OCI-LY3 (cell line): Measurements from ENCODE around the gene RAMP1.

Experiments
- H2AFZ ChIP-seq: fragments of 200-600, 300-600 bp; shearing (Covaris generic); 2 replicates; pipeline ENCODE4 v1.6.0; 2014; ENCODE audit warnings: antibody characterized with exemption, low read depth, low read length
- H3K27ac ChIP-seq: fragments of 200-600, 300-600 bp; sonication (generic); 2 replicates; pipeline ENCODE4 v1.5.1; 2014; ENCODE audit warnings: mild to moderate bottlenecking, low read length, moderate library complexity, mixed read lengths
- H3K27me3 ChIP-seq: fragments of 200-600, 300-600 bp; sonication (generic); 2 replicates; pipeline ENCODE4 v1.6.1; 2014; ENCODE audit warnings: low read depth, low read length, mixed read lengths
- H3K36me3 ChIP-seq: fragments of 200-600, 300-600 bp; sonication (generic); replicated peaks from 2 replicates; pipeline ENCODE3; 2014; ENCODE audit warnings: low read depth, low read length, mixed read lengths
- H3K4me1 ChIP-seq: fragments of 300-600, 200-600 bp; sonication (generic); 2 replicates; pipeline ENCODE4 v1.6.1; 2014; ENCODE audit warnings: low read length, mixed read lengths
- H3K4me2 ChIP-seq: fragments of 200-600, 300-600 bp; sonication (generic); 2 replicates; pipeline ENCODE4 v1.6.1; 2014; ENCODE audit warnings: low read length, mixed read lengths
- H3K4me3 ChIP-seq: fragments of 300-600, 200-600 bp; sonication (generic); 2 replicates; pipeline ENCODE4 v1.5.1; 2014; ENCODE audit warnings: antibody characterized with exemption, mild to moderate bottlenecking, low read length, moderate library complexity
- H3K79me2 ChIP-seq: fragments of 300-600, 200-600 bp; shearing (Covaris generic); 2 replicates; pipeline ENCODE4 v1.6.1; 2014; ENCODE audit warnings: mild to moderate bottlenecking, low read length, mixed read lengths
- H3K9ac ChIP-seq: fragments of 300-600, 200-600 bp; shearing (Covaris generic); 2 replicates; pipeline ENCODE4 v1.6.0; 2014; ENCODE audit warnings: mild to moderate bottlenecking, low read length, moderate library complexity
- H3K9me3 ChIP-seq: fragments of 200-600, 300-600 bp; shearing (Covaris generic); 2 replicates; pipeline ENCODE4 v1.6.1; 2014; ENCODE audit warnings: low read length, mixed read lengths; ENCODE audit not compliant: insufficient read depth
- H4K20me1 ChIP-seq: fragments of 200-600, 300-600 bp; sonication (generic); 2 replicates; pipeline ENCODE4 v1.6.1; 2016; ENCODE audit warnings: low read length, mixed read lengths; ENCODE audit not compliant: insufficient read depth
- EZH2phosphoT487 ChIP-seq: fragments of 200-600 bp; shearing (Covaris generic); IDR thresholded peaks from 2 replicates; pipeline ENCODE4 v1.6.1; 2018; ENCODE audit warnings: antibody characterized with exemption, mixed run types, low read depth
- TF ChIP-seq, protein P1 (sequence below): fragments of 200-600, 300-600 bp; sonication (generic); IDR thresholded peaks from 2 replicates; pipeline ENCODE4 v1.5.1; 2014; ENCODE audit warnings: antibody characterized with exemption, low read length, low read depth

The RAMP1 gene

DNA sequence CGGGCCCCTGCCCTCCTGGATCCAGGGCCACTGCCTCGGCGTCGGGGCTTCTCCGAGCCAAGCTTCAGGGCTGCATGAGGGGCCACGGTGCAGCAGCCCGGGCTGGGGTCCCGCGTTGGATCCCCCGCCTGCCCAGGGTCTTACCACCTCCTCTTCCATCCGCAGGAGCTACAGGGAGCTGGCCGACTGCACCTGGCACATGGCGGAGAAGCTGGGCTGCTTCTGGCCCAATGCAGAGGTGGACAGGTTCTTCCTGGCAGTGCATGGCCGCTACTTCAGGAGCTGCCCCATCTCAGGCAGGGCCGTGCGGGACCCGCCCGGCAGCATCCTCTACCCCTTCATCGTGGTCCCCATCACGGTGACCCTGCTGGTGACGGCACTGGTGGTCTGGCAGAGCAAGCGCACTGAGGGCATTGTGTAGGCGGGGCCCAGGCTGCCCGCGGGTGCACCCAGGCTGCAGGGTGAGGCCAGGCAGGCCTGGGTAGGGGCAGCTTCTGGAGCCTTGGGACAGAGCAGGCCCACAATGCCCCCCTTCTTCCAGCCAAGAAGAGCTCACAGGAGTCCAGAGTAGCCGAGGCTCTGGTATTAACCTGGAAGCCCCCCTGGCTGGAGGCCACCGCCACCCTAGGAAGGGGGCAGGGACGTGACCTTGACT is 52.1 kb downstream of the RAMP1 start:
- no peak overlapping the region for H2AFZ ChIP-seq
- H3K9ac ChIP-seq = no peak overlapping the region
- no peak overlapping the region for H3K4me2 ChIP-seq
- H3K79me2 ChIP-seq = no peaks in the 10 kb centered on the region
- H3K4me1 ChIP-seq = no peaks in the 10 kb centered on the region
- no peak overlapping the region for H3K27ac ChIP-seq
- H3K9me3 ChIP-seq = no peaks in the 10 kb centered on the region
- no peaks in the 10 kb centered on the region for H3K27me3 ChIP-seq
- H3K36me3 ChIP-seq = no peaks in the 10 kb centered on the region
- TF ChIP-seq, protein P1, sequence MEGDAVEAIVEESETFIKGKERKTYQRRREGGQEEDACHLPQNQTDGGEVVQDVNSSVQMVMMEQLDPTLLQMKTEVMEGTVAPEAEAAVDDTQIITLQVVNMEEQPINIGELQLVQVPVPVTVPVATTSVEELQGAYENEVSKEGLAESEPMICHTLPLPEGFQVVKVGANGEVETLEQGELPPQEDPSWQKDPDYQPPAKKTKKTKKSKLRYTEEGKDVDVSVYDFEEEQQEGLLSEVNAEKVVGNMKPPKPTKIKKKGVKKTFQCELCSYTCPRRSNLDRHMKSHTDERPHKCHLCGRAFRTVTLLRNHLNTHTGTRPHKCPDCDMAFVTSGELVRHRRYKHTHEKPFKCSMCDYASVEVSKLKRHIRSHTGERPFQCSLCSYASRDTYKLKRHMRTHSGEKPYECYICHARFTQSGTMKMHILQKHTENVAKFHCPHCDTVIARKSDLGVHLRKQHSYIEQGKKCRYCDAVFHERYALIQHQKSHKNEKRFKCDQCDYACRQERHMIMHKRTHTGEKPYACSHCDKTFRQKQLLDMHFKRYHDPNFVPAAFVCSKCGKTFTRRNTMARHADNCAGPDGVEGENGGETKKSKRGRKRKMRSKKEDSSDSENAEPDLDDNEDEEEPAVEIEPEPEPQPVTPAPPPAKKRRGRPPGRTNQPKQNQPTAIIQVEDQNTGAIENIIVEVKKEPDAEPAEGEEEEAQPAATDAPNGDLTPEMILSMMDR = no peak
- no peak for TF ChIP-seq EZH2phosphoT487
- H4K20me1 ChIP-seq = no peaks in the 10 kb centered on the region
- H3K4me3 ChIP-seq = no peak overlapping the region

DNA sequence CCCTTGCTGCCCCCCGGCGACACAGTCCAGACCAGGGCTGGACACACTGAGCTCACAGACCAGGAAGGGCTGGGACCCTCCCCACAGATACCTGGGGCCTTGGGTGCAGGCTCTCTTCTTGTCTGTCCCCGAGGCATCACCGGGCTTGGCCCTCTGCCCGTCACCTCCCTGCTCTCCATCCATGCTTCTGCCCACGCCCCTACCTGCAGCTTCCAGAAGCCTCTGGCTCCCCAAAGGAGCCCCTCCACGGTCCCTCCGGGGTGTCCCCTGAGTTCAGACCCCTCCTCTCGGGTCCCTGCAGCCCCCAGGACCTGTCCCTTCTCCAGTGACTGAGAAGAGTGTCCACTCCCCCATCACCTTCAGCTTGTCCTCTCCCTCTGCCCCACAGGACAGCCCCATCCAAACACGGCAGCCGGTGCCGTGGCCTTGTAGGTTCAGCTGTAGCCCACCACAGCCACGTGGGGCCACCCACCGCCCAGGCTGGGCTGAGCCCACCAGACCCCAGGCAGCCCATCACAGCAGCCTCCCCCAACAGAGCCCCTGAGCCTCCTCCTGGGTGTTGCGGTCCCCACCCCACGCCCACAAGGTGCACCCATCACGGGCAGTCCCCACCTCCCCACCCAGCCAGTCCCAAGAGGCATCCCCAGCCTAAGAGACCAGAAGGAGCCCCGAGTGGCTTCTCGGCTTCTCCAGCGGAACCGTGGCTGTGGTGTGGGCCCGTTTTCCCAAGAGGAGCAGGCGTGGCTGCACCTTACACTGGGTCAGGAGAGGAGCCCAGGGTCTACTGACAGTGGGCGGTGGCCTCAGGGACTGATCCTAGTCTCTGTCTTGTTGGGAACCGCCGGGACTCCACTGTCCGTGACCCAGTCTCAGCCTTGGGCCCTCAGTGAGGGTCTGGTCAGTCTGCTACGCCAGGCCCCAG is 53.1 kb downstream of the RAMP1 start:
- Histone ChIP-seq H3K27me3 (no peaks in the 10 kb centered on the region), H3K4me3 (no peak overlapping the region), H3K4me1 (no peaks in the 10 kb centered on the region), H3K9ac (no peak overlapping the region), H3K79me2 (no peaks in the 10 kb centered on the region), H3K4me2 (no peak overlapping the region), H4K20me1 (no peaks in the 10 kb centered on the region), H2AFZ (no peak overlapping the region), H3K9me3 (no peaks in the 10 kb centered on the region), H3K27ac (no peak overlapping the region), H3K36me3 (no peaks in the 10 kb centered on the region)
- TF ChIP-seq EZH2phosphoT487 = no peak
- TF ChIP-seq, protein P1 = no peak

DNA sequence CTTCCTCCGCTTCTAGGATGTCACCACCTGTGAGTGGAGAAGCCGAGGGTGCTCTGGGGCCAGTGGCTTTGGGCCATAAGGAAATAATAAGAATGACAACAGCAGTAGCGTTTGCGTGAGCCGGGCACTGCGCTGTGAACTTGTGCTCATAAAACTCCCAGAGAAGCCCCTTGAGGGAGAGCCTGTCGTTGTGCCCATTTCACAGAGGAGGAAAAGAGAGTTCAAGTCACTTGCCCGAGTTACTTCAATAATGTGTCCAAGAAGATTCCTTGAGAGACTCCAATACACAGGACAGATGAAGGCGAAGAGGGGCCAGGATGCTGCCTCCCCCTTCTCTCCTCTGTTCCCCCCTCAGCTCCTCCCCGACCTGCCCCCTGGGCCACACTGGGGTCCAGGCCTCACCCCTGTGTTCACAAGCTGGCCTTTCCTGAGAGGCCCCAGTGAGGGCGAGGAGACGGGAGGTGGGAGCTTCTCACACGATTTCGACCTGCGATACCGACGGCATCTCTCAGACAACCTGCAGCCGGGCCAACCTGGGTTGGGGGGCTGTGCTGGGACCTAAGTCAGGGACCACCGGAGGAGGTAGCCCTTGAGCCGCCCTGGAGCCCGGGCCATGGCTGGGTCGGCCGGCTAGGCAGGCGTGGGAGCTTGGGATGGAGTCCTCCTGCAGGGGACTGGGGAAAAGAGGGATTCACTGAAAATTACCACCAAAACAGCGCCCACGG is 53.9 kb downstream of the RAMP1 start:
- Histone ChIP-seq H3K27me3 (no peaks in the 10 kb centered on the region), H3K36me3 (no peaks in the 10 kb centered on the region), H3K9ac (no peak overlapping the region), H3K27ac (no peak overlapping the region), H3K9me3 (no peaks in the 10 kb centered on the region), H3K4me1 (no peaks in the 10 kb centered on the region), H2AFZ (no peak overlapping the region), H4K20me1 (no peaks in the 10 kb centered on the region), H3K4me2 (no peak overlapping the region), H3K4me3 (no peak overlapping the region), H3K79me2 (no peaks in the 10 kb centered on the region)
- TF ChIP-seq, protein P1 = no peak
- TF ChIP-seq EZH2phosphoT487 = no peak

DNA sequence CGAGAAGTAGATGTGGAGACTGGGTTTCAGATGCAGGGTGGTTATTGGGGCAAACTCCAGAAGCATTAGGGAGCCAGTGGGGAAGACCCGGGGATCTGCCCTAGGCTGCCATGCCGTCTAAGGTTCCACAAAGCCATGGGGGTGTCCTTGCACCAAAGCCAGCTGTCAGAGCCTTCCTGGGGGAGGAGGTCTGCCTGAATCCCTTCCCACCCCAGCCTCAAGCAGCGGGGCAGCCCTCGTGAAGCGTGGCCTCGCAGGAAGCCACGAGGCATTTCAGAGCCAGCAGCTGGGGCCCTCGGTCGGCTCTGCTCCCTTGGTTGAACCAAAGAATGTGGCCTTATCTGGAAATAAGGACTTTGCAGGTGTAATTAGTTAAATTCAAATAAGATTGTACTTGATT is 56.2 kb downstream of the RAMP1 start:
- no peak overlapping the region for H2AFZ ChIP-seq
- TF ChIP-seq EZH2phosphoT487 = no peak
- TF ChIP-seq, protein P1 = no peak
- peaks cover 11% of the 10 kb centered on the region for H3K4me1 ChIP-seq
- no peaks in the 10 kb centered on the region for H4K20me1 ChIP-seq
- H3K27ac ChIP-seq = no peak overlapping the region
- no peak overlapping the region for H3K9ac ChIP-seq
- H3K4me2 ChIP-seq = no peak overlapping the region
- H3K79me2 ChIP-seq = no peaks in the 10 kb centered on the region
- no peak overlapping the region for H3K4me3 ChIP-seq
- no peaks in the 10 kb centered on the region for H3K36me3 ChIP-seq
- no peaks in the 10 kb centered on the region for H3K9me3 ChIP-seq
- H3K27me3 ChIP-seq = no peaks in the 10 kb centered on the region
